ENCODE data around the gene BMPR1A.

DNA sequence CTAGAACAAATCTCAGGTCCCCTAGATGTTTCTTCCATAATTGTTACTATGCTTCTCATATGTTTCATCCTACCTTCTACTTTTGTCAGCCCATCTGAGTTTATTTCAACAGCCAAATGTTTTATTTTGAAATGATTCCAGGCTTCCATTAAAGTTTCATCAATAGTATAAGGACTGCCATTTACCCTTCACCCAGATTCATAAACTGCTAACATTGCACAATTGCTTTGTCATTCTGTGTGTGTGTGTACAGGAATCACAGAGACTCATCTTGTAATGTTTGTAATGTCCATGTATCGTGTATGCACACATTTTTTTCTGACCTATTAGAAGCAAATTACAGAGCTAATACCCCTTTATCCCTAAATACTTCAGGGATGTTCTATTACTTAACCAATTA, 175.5 kb downstream of the BMPR1A start:
- no peak for TF ChIP-seq POLR2A (IDR thresholded peaks at IDR 0.05)
- TF ChIP-seq, protein P1, sequence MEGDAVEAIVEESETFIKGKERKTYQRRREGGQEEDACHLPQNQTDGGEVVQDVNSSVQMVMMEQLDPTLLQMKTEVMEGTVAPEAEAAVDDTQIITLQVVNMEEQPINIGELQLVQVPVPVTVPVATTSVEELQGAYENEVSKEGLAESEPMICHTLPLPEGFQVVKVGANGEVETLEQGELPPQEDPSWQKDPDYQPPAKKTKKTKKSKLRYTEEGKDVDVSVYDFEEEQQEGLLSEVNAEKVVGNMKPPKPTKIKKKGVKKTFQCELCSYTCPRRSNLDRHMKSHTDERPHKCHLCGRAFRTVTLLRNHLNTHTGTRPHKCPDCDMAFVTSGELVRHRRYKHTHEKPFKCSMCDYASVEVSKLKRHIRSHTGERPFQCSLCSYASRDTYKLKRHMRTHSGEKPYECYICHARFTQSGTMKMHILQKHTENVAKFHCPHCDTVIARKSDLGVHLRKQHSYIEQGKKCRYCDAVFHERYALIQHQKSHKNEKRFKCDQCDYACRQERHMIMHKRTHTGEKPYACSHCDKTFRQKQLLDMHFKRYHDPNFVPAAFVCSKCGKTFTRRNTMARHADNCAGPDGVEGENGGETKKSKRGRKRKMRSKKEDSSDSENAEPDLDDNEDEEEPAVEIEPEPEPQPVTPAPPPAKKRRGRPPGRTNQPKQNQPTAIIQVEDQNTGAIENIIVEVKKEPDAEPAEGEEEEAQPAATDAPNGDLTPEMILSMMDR (IDR thresholded peaks at IDR 0.05), result no peak

Data from lower leg skin (tissue), 3 donors.